Astrocyte (in vitro differentiated cells and primary cell): ENCODE measurements around the gene PYGM. TPM values are rescaled to one million over a fixed set of nuclear protein-coding genes. Genes with fewer than 3 reads are reported as not detected.

Source experiments
- DNase-seq: peaks from one replicate; pipeline ENCODE4 v3.0.0-alpha.2; 2010; ENCODE audit warnings: low read depth
- FAIRE-seq: peaks from 2 replicates; lab custom pipeline; 2011; peaks lifted over from hg19 to GRCh38; lab: Jason Lieb, UNC
- H2AFZ ChIP-seq: 2 replicates; pipeline ENCODE4 v1.6.0; 2012; ENCODE audit warnings: low read depth, low read length, inconsistent platforms
- H3K27ac ChIP-seq: 2 replicates; pipeline ENCODE4 v1.5.1; 2011; ENCODE audit warnings: low read depth, low read length, inconsistent platforms
- H3K27me3 ChIP-seq: 2 replicates; pipeline ENCODE4 v1.6.0; 2011; ENCODE audit warnings: low read length, inconsistent platforms; ENCODE audit not compliant: insufficient read depth
- H3K36me3 ChIP-seq: 2 replicates; pipeline ENCODE4 v1.5.1; 2011; ENCODE audit warnings: low read length, inconsistent platforms; ENCODE audit not compliant: insufficient read depth
- H3K4me1 ChIP-seq: 2 replicates; pipeline ENCODE4 v1.5.1; 2011; ENCODE audit warnings: low read length, inconsistent platforms; ENCODE audit not compliant: insufficient read depth
- H3K4me2 ChIP-seq: 2 replicates; pipeline ENCODE4 v1.6.0; 2012; ENCODE audit warnings: low read length, inconsistent platforms
- H3K4me3 ChIP-seq: 2 replicates; pipeline ENCODE4 v1.5.1; 2011; ENCODE audit warnings: low read depth, mild to moderate bottlenecking, low read length, inconsistent platforms; ENCODE audit not compliant: insufficient read depth
- H3K79me2 ChIP-seq: 2 replicates; pipeline ENCODE4 v1.6.0; 2012; ENCODE audit warnings: mild to moderate bottlenecking, low read length, inconsistent platforms; ENCODE audit not compliant: insufficient read depth
- H3K9ac ChIP-seq: 2 replicates; pipeline ENCODE4 v1.6.0; 2012; ENCODE audit warnings: mild to moderate bottlenecking, low read length, inconsistent platforms
- H3K9me3 ChIP-seq: 2 replicates; pipeline ENCODE4 v1.5.1; 2012; ENCODE audit warnings: low read depth, mild to moderate bottlenecking, low read length, inconsistent platforms; ENCODE audit not compliant: insufficient read depth
- H4K20me1 ChIP-seq: 2 replicates; pipeline ENCODE4 v1.6.0; 2012; ENCODE audit warnings: low read length, inconsistent platforms; ENCODE audit not compliant: insufficient read depth
- H3K27ac Mint-ChIP-seq: one replicate; pipeline ENCODE4 v1.8.0; 2021; ENCODE audit warnings: mild to moderate bottlenecking, mixed read lengths; ENCODE audit not compliant: unreplicated experiment
- H3K27me3 Mint-ChIP-seq: one replicate; pipeline ENCODE4 v1.8.0; 2021; ENCODE audit warnings: low read depth, mixed read lengths; ENCODE audit not compliant: unreplicated experiment
- H3K36me3 Mint-ChIP-seq: one replicate; pipeline ENCODE4 v1.8.0; 2021; ENCODE audit warnings: low read depth, mixed read lengths; ENCODE audit not compliant: unreplicated experiment
- H3K4me1 Mint-ChIP-seq: one replicate; pipeline ENCODE4 v1.8.0; 2021; ENCODE audit warnings: low read depth, mixed read lengths; ENCODE audit not compliant: unreplicated experiment
- H3K4me3 Mint-ChIP-seq: one replicate; pipeline ENCODE4 v1.8.0; 2021; ENCODE audit warnings: mild to moderate bottlenecking, moderate library complexity, mixed read lengths; ENCODE audit not compliant: unreplicated experiment
- H3K9me3 Mint-ChIP-seq: one replicate; pipeline ENCODE4 v1.8.0; 2021; ENCODE audit warnings: mild to moderate bottlenecking, mixed read lengths; ENCODE audit not compliant: unreplicated experiment
- EZH2 ChIP-seq: IDR thresholded peaks from 2 replicates; pipeline ENCODE4 v1.6.1; 2012; ENCODE audit warnings: mild to moderate bottlenecking, low read length, inconsistent platforms; ENCODE audit not compliant: insufficient read depth
- total RNA-seq: library from RNA; stranded (reverse); gene quantifications from 2 replicates; pipeline ENCODE4 v1.2.1, GENCODE V29; 2021
- TF ChIP-seq, protein P1 (sequence below): IDR thresholded peaks from 2 replicates; pipeline ENCODE4 v1.5.1; 2011; ENCODE audit warnings: low read depth, mild to moderate bottlenecking, inconsistent platforms, low read length, moderate library complexity; ENCODE audit not compliant: insufficient read depth

Gene PYGM
- total RNA-seq, 1 donor from 2014 or later, result 0.68 TPM

GRCh38 chr11:64796757-64797541, 37.2 kb upstream of the PYGM start:
- Histone ChIP-seq H3K9ac (no peak overlapping the region), H3K27me3 (no peaks in the 10 kb centered on the region), H3K9me3 (no peaks in the 10 kb centered on the region), H3K4me3 (no peak overlapping the region), H3K27ac (no peak overlapping the region), H4K20me1 (no peaks in the 10 kb centered on the region), H3K79me2 (no peaks in the 10 kb centered on the region), H3K4me1 (no peaks in the 10 kb centered on the region), H3K4me2 (no peak overlapping the region), H2AFZ (no peak overlapping the region), H3K36me3 (no peaks in the 10 kb centered on the region)
- H3K4me3 Mint-ChIP-seq, result no peak overlapping the region
- no peak for DNase-seq
- no peak for FAIRE-seq
- no peaks in the 10 kb centered on the region for H3K27me3 Mint-ChIP-seq
- H3K9me3 Mint-ChIP-seq, result no peaks in the 10 kb centered on the region
- H3K4me1 Mint-ChIP-seq, result no peaks in the 10 kb centered on the region
- H3K27ac Mint-ChIP-seq, result no peak overlapping the region
- H3K36me3 Mint-ChIP-seq, result peaks cover 5% of the 10 kb centered on the region
- no peak for TF ChIP-seq EZH2
- TF ChIP-seq, protein P1, sequence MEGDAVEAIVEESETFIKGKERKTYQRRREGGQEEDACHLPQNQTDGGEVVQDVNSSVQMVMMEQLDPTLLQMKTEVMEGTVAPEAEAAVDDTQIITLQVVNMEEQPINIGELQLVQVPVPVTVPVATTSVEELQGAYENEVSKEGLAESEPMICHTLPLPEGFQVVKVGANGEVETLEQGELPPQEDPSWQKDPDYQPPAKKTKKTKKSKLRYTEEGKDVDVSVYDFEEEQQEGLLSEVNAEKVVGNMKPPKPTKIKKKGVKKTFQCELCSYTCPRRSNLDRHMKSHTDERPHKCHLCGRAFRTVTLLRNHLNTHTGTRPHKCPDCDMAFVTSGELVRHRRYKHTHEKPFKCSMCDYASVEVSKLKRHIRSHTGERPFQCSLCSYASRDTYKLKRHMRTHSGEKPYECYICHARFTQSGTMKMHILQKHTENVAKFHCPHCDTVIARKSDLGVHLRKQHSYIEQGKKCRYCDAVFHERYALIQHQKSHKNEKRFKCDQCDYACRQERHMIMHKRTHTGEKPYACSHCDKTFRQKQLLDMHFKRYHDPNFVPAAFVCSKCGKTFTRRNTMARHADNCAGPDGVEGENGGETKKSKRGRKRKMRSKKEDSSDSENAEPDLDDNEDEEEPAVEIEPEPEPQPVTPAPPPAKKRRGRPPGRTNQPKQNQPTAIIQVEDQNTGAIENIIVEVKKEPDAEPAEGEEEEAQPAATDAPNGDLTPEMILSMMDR, result no peak

DNA sequence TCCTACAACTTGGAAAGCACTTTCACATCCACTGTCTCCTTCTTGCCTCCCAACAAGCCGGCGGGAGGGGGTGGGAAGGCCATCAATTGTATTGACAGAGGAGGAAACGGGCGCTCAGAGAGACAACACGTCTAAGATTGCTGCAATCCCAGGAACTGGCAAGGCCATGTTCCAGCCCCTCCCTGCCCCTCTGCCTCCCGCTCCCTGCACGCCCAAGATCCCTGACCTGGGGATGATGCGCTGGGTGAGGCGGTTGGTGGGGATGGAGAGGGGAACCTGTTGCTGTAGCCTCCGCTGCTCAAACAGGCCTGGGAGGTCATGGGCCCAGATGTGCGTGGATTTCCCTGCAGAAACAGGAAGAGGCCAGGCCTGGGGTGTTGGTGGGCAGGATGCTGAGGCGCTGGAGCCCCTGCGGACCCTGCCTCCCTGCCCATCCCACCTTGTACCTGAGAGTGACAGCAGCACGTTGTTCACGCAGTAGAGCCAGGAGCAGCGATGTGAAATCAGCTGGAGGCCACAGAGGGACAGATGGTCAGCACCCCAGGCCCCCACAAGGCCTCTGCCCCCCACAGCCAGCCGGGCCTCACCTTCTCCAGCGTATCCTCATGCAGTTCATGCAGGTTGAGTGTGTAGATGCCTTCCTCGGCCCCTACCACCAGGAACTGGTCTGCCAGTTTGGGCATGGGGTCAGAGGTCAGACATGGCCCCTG, 36.4 kb upstream of the PYGM start:
- no peak overlapping the region for H3K27ac Mint-ChIP-seq
- Histone ChIP-seq H3K27ac (no peak overlapping the region), H3K4me1 (no peaks in the 10 kb centered on the region), H3K9ac (no peak overlapping the region), H3K4me2 (no peak overlapping the region), H4K20me1 (no peaks in the 10 kb centered on the region), H3K79me2 (no peaks in the 10 kb centered on the region), H3K27me3 (no peaks in the 10 kb centered on the region), H2AFZ (no peak overlapping the region), H3K36me3 (no peaks in the 10 kb centered on the region), H3K4me3 (no peak overlapping the region), H3K9me3 (no peaks in the 10 kb centered on the region)
- H3K27me3 Mint-ChIP-seq, result no peaks in the 10 kb centered on the region
- H3K4me1 Mint-ChIP-seq, result no peaks in the 10 kb centered on the region
- DNase-seq (no peak), FAIRE-seq (no peak)
- H3K9me3 Mint-ChIP-seq, result no peaks in the 10 kb centered on the region
- TF ChIP-seq, protein P1, result no peak
- peaks cover 5% of the 10 kb centered on the region for H3K36me3 Mint-ChIP-seq
- H3K4me3 Mint-ChIP-seq, result no peak overlapping the region

GRCh38 chr11:64794526-64794925, 34.8 kb upstream of the PYGM start:
- no peak overlapping the region for H3K27ac Mint-ChIP-seq
- H3K36me3 ChIP-seq, result no peaks in the 10 kb centered on the region
- no peak for DNase-seq
- H3K9me3 Mint-ChIP-seq, result no peaks in the 10 kb centered on the region
- H3K27me3 ChIP-seq, result no peaks in the 10 kb centered on the region
- peaks cover 9% of the 10 kb centered on the region for H3K36me3 Mint-ChIP-seq
- no peak overlapping the region for H2AFZ ChIP-seq
- H3K79me2 ChIP-seq, result no peaks in the 10 kb centered on the region
- no peak for FAIRE-seq
- no peak overlapping the region for H3K27ac ChIP-seq
- no peak overlapping the region for H3K9ac ChIP-seq
- H3K4me3 ChIP-seq, result no peak overlapping the region
- TF ChIP-seq, protein P1, result no peak
- no peak for TF ChIP-seq EZH2
- H3K4me1 Mint-ChIP-seq, result no peaks in the 10 kb centered on the region
- H3K9me3 ChIP-seq, result no peaks in the 10 kb centered on the region
- no peaks in the 10 kb centered on the region for H3K4me1 ChIP-seq
- H3K4me2 ChIP-seq, result no peak overlapping the region
- H4K20me1 ChIP-seq, result no peaks in the 10 kb centered on the region
- H3K27me3 Mint-ChIP-seq, result no peaks in the 10 kb centered on the region
- H3K4me3 Mint-ChIP-seq, result no peak overlapping the region
